K562 (cell line): ENCODE measurements around the gene NTM. TPM values are rescaled to one million over a fixed set of nuclear protein-coding genes. Genes with fewer than 3 reads are reported as not detected.

ENCODE experiments used
- ATAC-seq: fragments of 200-7000 bp; cut with Tn5 transposase; 3 replicates; pipeline ENCODE4 v1.9.1; 2020; ENCODE audit warnings: moderate library complexity
- BruUV-seq: library from RNA; stranded (reverse); fragments of 400-500 nt; replicated peaks from 2 replicates; lab custom pipeline; 2021; lab: Mats Ljungman, UMichigan
- CTCF ChIA-PET: fragments of 300-600 bp; formaldehyde crosslinking; extraction: SDS; loops from one replicate; lab custom pipeline; 2021; ENCODE audit warnings: low intra/inter-chr PET ratio; lab: Yijun Ruan, JAX
- POLR2A ChIA-PET: fragments of 300-600, 350-650 bp; sonication (Branson Sonifier 250); formaldehyde crosslinking; extraction: SDS; loops from one replicate; lab custom pipeline; 2021; ENCODE audit warnings: antibody characterized with exemption, inconsistent platforms; lab: Yijun Ruan, JAX
- DNase-seq, 4 experiments: peaks; one replicate each; pipeline versions ENCODE4 v3.0.0 to v3.0.0-alpha.2; 2011 to 2018; ENCODE audit warnings: low spot score in 3 of 4, mixed read lengths in 3 of 4; ENCODE audit errors: extremely low read depth in 1 of 4
- FAIRE-seq: peaks from 2 replicates; lab custom pipeline; 2011; peaks lifted over from hg19 to GRCh38; lab: Jason Lieb, UNC
- H2AFZ ChIP-seq: 2 replicates; pipeline ENCODE4 v1.6.0; 2011; ENCODE audit warnings: low read depth, low read length, control low read depth, inconsistent platforms
- H3K27ac ChIP-seq: fragments of 200-600 bp; 3 replicates; pipeline ENCODE4 v1.8.0; 2011; ENCODE audit warnings: low read depth, mild to moderate bottlenecking, control low read depth, inconsistent platforms, low read length, moderate library complexity, mixed read lengths; ENCODE audit errors: extremely low read depth
- H3K27me3 ChIP-seq, 2 experiments: fragments of 300-600 bp in 1 of 2; 2 replicates in 1 of 2; 3 replicates in 1 of 2; pipeline versions ENCODE4 v1.6.0 to v1.8.0; 2011; ENCODE audit warnings: inconsistent platforms in 2 of 2, low read length in 2 of 2, mild to moderate bottlenecking in 1 of 2, mixed read lengths in 1 of 2, moderate library complexity in 1 of 2; ENCODE audit not compliant: control insufficient read depth in 2 of 2, insufficient read depth in 2 of 2
- H3K36me3 ChIP-seq: fragments of 300-600 bp; 3 replicates; pipeline ENCODE4 v1.8.0; 2011; ENCODE audit warnings: mild to moderate bottlenecking, low read length, inconsistent platforms; ENCODE audit not compliant: control insufficient read depth, insufficient read depth
- H3K4me1 ChIP-seq, 2 experiments: fragments of 200-600 bp in 1 of 2; replicated peaks in 1 of 2; 2 replicates in 1 of 2; 3 replicates in 1 of 2; pipeline versions ENCODE4 v1.5.1 to v1.8.0; 2011; ENCODE audit warnings: inconsistent platforms in 2 of 2, low read length in 2 of 2, mild to moderate bottlenecking in 1 of 2, mixed read lengths in 1 of 2, moderate library complexity in 1 of 2; ENCODE audit not compliant: control insufficient read depth in 2 of 2, insufficient read depth in 2 of 2
- H3K4me2 ChIP-seq: 2 replicates; pipeline ENCODE4 v1.6.1; 2011; ENCODE audit warnings: low read length, control low read depth, inconsistent platforms, mixed read lengths; ENCODE audit not compliant: insufficient read depth
- H3K4me3 ChIP-seq: fragments of 200-600 bp; sonication (generic), shearing (Covaris generic); 2 replicates; pipeline ENCODE4 v1.5.1; 2016; ENCODE audit warnings: control low read depth, inconsistent platforms
- H3K79me2 ChIP-seq: fragments of 200-600 bp; 3 replicates; pipeline ENCODE4 v1.8.0; 2011; ENCODE audit warnings: low read length, inconsistent platforms; ENCODE audit not compliant: control insufficient read depth, insufficient read depth
- H3K9ac ChIP-seq, 2 experiments: 2 replicates each; pipeline versions ENCODE4 v1.6.0 to v1.6.1; 2011; ENCODE audit warnings: low read depth in 2 of 2, low read length in 2 of 2, control low read depth in 1 of 2, inconsistent platforms in 1 of 2, mild to moderate bottlenecking in 1 of 2, mixed read lengths in 1 of 2; ENCODE audit not compliant: insufficient read depth in 1 of 2
- H3K9me1 ChIP-seq: one replicate; pipeline ENCODE4 v1.6.0; 2011; ENCODE audit warnings: inconsistent platforms, mild to moderate bottlenecking, low read length, moderate library complexity; ENCODE audit not compliant: control insufficient read depth, insufficient read depth
- H3K9me3 ChIP-seq: replicated peaks from 2 replicates; pipeline ENCODE4 v1.5.1; 2011; ENCODE audit warnings: low read depth, low read length, inconsistent platforms; ENCODE audit not compliant: control insufficient read depth, insufficient read depth
- H4K20me1 ChIP-seq: replicated peaks from 2 replicates; pipeline ENCODE4 v1.6.1; 2011; ENCODE audit warnings: low read length, inconsistent platforms, mixed read lengths; ENCODE audit not compliant: control insufficient read depth, insufficient read depth
- ARID3B ChIP-seq: fragments of 250-450 bp; sonication (Bioruptor Pico); IDR thresholded peaks from 2 replicates; pipeline ENCODE4 v1.4.0; 2020; ENCODE audit warnings: borderline replicate concordance
- CCNT2 ChIP-seq: IDR thresholded peaks from 2 replicates; pipeline ENCODE4 v1.6.1; 2011; ENCODE audit warnings: borderline replicate concordance, low read depth, mild to moderate bottlenecking, moderate library complexity, mixed read lengths, low read length; ENCODE audit not compliant: insufficient read length; ENCODE audit errors: extremely low read depth
- MCM3 ChIP-seq: fragments of 450-650 bp; IDR thresholded peaks from 2 replicates; pipeline ENCODE4 v1.6.1; 2016
- MYBL2 ChIP-seq, 2 experiments: fragments of 450-650 bp in 1 of 2; sonication (generic) in 1 of 2; formaldehyde crosslinking in 1 of 2; IDR thresholded peaks; 2 replicates each; pipeline versions ENCODE4 v1.6.1 to v1.8.1; 2017 to 2022; ENCODE audit warnings: borderline replicate concordance in 1 of 2, inconsistent platforms in 1 of 2, low read depth in 1 of 2, mild to moderate bottlenecking in 1 of 2, missing genetic modification reagents in 1 of 2, moderate library complexity in 1 of 2
- MYC ChIP-seq, 2 experiments: fragments of 250-450 bp in 1 of 2; sonication (Bioruptor Pico) in 1 of 2; IDR thresholded peaks; 2 replicates each; pipeline versions ENCODE4 v1.5.1 to v1.6.1; 2012 to 2021; ENCODE audit warnings: low read depth in 2 of 2, borderline replicate concordance in 1 of 2, improper control_type of control experiment in 1 of 2, low read length in 1 of 2, mild to moderate bottlenecking in 1 of 2, moderate library complexity in 1 of 2
- NR2F6 ChIP-seq: fragments of 450-650 bp; formaldehyde crosslinking; IDR thresholded peaks from 2 replicates; pipeline ENCODE4 v1.4.0; 2020; ENCODE audit warnings: mild to moderate bottlenecking
- PTBP1 ChIP-seq: fragments of 200-400 bp; formaldehyde crosslinking; IDR thresholded peaks from 2 replicates; pipeline ENCODE4 v1.6.1; 2017; ENCODE audit warnings: low read depth, low read length
- TBL1XR1 ChIP-seq, 2 experiments: IDR thresholded peaks; 2 replicates each; pipeline ENCODE4 v1.6.1; 2012; ENCODE audit warnings: improper control_type of control experiment in 2 of 2, low read length in 2 of 2, mild to moderate bottlenecking in 1 of 2
- U2AF2 ChIP-seq: fragments of 200-400 bp; formaldehyde crosslinking; optimal IDR thresholded peaks from 2 replicates; pipeline ENCODE3; 2017; ENCODE audit warnings: low read depth, mild to moderate bottlenecking, low read length
- VEZF1 ChIP-seq: fragments of 200-800 bp; sonication (Bioruptor generic); IDR thresholded peaks from 2 replicates; pipeline ENCODE4 v1.6.1; 2017; ENCODE audit warnings: missing genetic modification characterization, missing compliant biosample characterization
- YBX1 ChIP-seq: fragments of 450-650 bp; IDR thresholded peaks from 2 replicates; pipeline ENCODE4 v1.7.1; 2016; ENCODE audit warnings: mild to moderate bottlenecking
- ZNF445 ChIP-seq: fragments of 250-450 bp; sonication (Bioruptor Pico); IDR thresholded peaks from 2 replicates; pipeline ENCODE4 v1.4.0; 2020; ENCODE audit warnings: low read depth, mild to moderate bottlenecking, moderate library complexity
- ZNF583 ChIP-seq: fragments of 250-450 bp; sonication (Bioruptor Pico); IDR thresholded peaks from 2 replicates; pipeline ENCODE4 v1.4.0; 2020
- WGBS: fragments of 100-300 bp; shearing (Covaris generic); methylation state at CpG from one replicate; pipeline ENCODE4 v1.1.6; 2016; ENCODE audit warnings: low coverage, mixed read lengths; ENCODE audit not compliant: insufficient coverage; ENCODE audit errors: missing lambda C conversion rate; 5-methylcytosine and 5-hydroxymethylcytosine counted together
- in situ Hi-C: fragments of 300-500 bp; cut with MboI; formaldehyde crosslinking; loops from 4 replicates; pipeline ENCODE4 v1.15.0; 2018; ENCODE audit warnings: inconsistent platforms, mixed read lengths
- intact Hi-C: fragments of 100-400 bp; cut with micrococcal nuclease; formaldehyde crosslinking; loops from 2 replicates; pipeline ENCODE4 v1.14.2; 2022
- polyA plus RNA-seq, 8 experiments: library from polyadenylated mRNA; depleted of rRNA in 4 of 8; stranded (reverse) in 5 of 8; unstranded in 3 of 8; fragments of >200 nt; fragmentation: Nextera tagmentation in 2 of 8; fragmentation: Illumina TruSeq in 1 of 8; extraction: Ambion mirVana in 2 of 8; extraction: Trizol in 1 of 8; gene quantifications; 2 replicates each; pipeline versions ENCODE4 v1.2.1 to v1.2.3, GENCODE V29; 2011 to 2014; ENCODE audit warnings: inconsistent platforms in 1 of 8, missing spikeins in 1 of 8
- total RNA-seq, 7 experiments: library from RNA; depleted of rRNA in 6 of 7; stranded (reverse); fragments of >200 nt in 6 of 7; fragmentation: Illumina TruSeq in 2 of 7; extraction: Trizol in 2 of 7; gene quantifications; 2 replicates each; pipeline versions ENCODE4 v1.2.1 to v1.2.3, GENCODE V29; 2011 to 2021; ENCODE audit warnings: low replicate concordance in 1 of 7
- TF ChIP-seq, protein P1 (sequence below): fragments of 450-650 bp; formaldehyde crosslinking; IDR thresholded peaks from 2 replicates; pipeline ENCODE4 v1.4.0; 2020; ENCODE audit warnings: mild to moderate bottlenecking, moderate library complexity
- TF ChIP-seq, protein P2 (sequence below): fragments of 250-450 bp; sonication (Bioruptor Pico); IDR thresholded peaks from 2 replicates; pipeline ENCODE4 v1.4.0; 2020; ENCODE audit warnings: mild to moderate bottlenecking, moderate library complexity

The NTM gene
- total and polyA plus RNA-seq, 9 of the 15 experiments (the other 6 are each of a cell fraction or from before 2014, with no cell fraction given), result not detected

GRCh38 chr11:131910178-131910522 lies 539.7 kb downstream of the NTM start:
- no peak overlapping the region for H3K27ac ChIP-seq
- no peak for DNase-seq
- TF ChIP-seq, protein P1, sequence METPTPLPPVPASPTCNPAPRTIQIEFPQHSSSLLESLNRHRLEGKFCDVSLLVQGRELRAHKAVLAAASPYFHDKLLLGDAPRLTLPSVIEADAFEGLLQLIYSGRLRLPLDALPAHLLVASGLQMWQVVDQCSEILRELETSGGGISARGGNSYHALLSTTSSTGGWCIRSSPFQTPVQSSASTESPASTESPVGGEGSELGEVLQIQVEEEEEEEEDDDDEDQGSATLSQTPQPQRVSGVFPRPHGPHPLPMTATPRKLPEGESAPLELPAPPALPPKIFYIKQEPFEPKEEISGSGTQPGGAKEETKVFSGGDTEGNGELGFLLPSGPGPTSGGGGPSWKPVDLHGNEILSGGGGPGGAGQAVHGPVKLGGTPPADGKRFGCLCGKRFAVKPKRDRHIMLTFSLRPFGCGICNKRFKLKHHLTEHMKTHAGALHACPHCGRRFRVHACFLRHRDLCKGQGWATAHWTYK (CRISPR knock-in tag), result no peak
- TF ChIP-seq ARID3B (CRISPR knock-in tag), result no peak
- TF ChIP-seq CCNT2, result no peak
- TF ChIP-seq PTBP1, result no peak
- TF ChIP-seq TBL1XR1 (IDR thresholded peaks at IDR 0.05; ENCODE audit: low read length in 2 of 2), result no peak
- TF ChIP-seq VEZF1, result no peak
- TF ChIP-seq ZNF583 (CRISPR knock-in tag), result no peak
- no peak for TF ChIP-seq ZNF445 (CRISPR knock-in tag)
- TF ChIP-seq YBX1, result no peak
- no peak for TF ChIP-seq MCM3
- TF ChIP-seq NR2F6 (CRISPR knock-in tag), result no peak
- no peak for TF ChIP-seq U2AF2
- TF ChIP-seq, protein P2, sequence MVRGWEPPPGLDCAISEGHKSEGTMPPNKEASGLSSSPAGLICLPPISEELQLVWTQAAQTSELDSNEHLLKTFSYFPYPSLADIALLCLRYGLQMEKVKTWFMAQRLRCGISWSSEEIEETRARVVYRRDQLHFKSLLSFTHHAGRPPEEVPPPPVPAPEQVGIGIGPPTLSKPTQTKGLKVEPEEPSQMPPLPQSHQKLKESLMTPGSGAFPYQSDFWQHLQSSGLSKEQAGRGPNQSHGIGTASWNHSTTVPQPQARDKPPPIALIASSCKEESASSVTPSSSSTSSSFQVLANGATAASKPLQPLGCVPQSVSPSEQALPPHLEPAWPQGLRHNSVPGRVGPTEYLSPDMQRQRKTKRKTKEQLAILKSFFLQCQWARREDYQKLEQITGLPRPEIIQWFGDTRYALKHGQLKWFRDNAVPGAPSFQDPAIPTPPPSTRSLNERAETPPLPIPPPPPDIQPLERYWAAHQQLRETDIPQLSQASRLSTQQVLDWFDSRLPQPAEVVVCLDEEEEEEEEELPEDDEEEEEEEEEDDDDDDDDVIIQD (CRISPR knock-in tag), result no peak
- TF ChIP-seq MYC (IDR thresholded peaks at IDR 0.05; ENCODE audit: low read depth, low read length), result no peak
- no peak for TF ChIP-seq MYC (CRISPR knock-in tag; IDR thresholded peaks at IDR 0.05; ENCODE audit: borderline replicate concordance, low read depth)
- no peak for TF ChIP-seq MYBL2 (IDR thresholded peaks at IDR 0.05; ENCODE audit: low read depth)
- no peak for TF ChIP-seq MYBL2 (CRISPR knock-in tag; IDR thresholded peaks at IDR 0.05; ENCODE audit: borderline replicate concordance)
- in situ Hi-C loops (no loop called here), intact Hi-C loops (no loop called here)
- H3K4me2 ChIP-seq, result no peak overlapping the region
- no peaks in the 10 kb centered on the region for H4K20me1 ChIP-seq
- no peaks in the 10 kb centered on the region for H3K36me3 ChIP-seq
- no peak overlapping the region for H3K9ac ChIP-seq
- H3K9me1 ChIP-seq, result no peaks in the 10 kb centered on the region
- no peak for FAIRE-seq
- no peaks in the 10 kb centered on the region for H3K79me2 ChIP-seq
- CTCF ChIA-PET, result no interaction called here
- H3K27me3 ChIP-seq, result no peaks in the 10 kb centered on the region
- H2AFZ ChIP-seq, result no peak overlapping the region
- POLR2A ChIA-PET, result no interaction called here
- 42% methylated on average over 1 of the region's 21 CpGs for WGBS
- H3K4me3 ChIP-seq, result no peak overlapping the region
- no peak for ATAC-seq
- no TSS peak for BruUV-seq
- H3K9me3 ChIP-seq, result no peaks in the 10 kb centered on the region
- H3K4me1 ChIP-seq, result no peaks in the 10 kb centered on the region
